B cell (primary cell): ENCODE data around the gene TENM4. TPM values are rescaled to one million over a fixed set of nuclear protein-coding genes. Genes with fewer than 3 reads are reported as not detected.

Source experiments
- ATAC-seq: fragments of 200-7000 bp; cut with Tn5 transposase; one replicate; pipeline ENCODE4 v1.10.0; 2021; ENCODE audit warnings: low read depth, mild to moderate bottlenecking, moderate number of reproducible peaks, moderate library complexity
- CTCF ChIA-PET: fragments of 350-600 bp; sonication (Branson Sonifier 250); formaldehyde crosslinking; loops from one replicate; lab custom pipeline; 2021; ENCODE audit warnings: antibody characterized with exemption, inconsistent platforms; lab: Charles Lee
- POLR2A ChIA-PET: fragments of 350-600 bp; sonication (Branson Sonifier 250); formaldehyde crosslinking; loops from one replicate; lab custom pipeline; 2021; ENCODE audit warnings: antibody characterized with exemption; lab: Charles Lee
- DNase-seq: peaks from one replicate; pipeline ENCODE4 v3.0.0; 2013
- H2AFZ ChIP-seq: 2 replicates; pipeline ENCODE4 v1.6.1; 2012; ENCODE audit warnings: mild to moderate bottlenecking, low read depth, low read length; ENCODE audit not compliant: insufficient read depth, poor library complexity, severe bottlenecking
- H3K27ac ChIP-seq, 2 donors: 1 replicate in 1 of 2; 2 replicates in 1 of 2; pipeline ENCODE4 v1.5.1; 2012 to 2013; ENCODE audit warnings: low read length in 2 of 2, mild to moderate bottlenecking in 2 of 2, moderate library complexity in 1 of 2
- H3K27me3 ChIP-seq, 4 experiments: fragments of 200-600 bp in 1 of 4; sonication (generic) in 1 of 4; replicated peaks in 1 of 4; 1 replicate in 2 of 4; 2 replicates in 2 of 4; pipeline versions ENCODE4 v1.6.1 to v1.7.0; 2013 to 2016; ENCODE audit warnings: low read length in 3 of 4, mild to moderate bottlenecking in 2 of 4, mixed read lengths in 1 of 4, moderate library complexity in 1 of 4; ENCODE audit not compliant: insufficient read depth in 4 of 4, control insufficient read depth in 3 of 4; ENCODE audit errors: control extremely low read depth in 1 of 4
- H3K36me3 ChIP-seq, 2 experiments: replicated peaks in 1 of 2; 1 replicate in 1 of 2; 2 replicates in 1 of 2; pipeline versions ENCODE4 v1.6.1 to v1.7.1; 2013; ENCODE audit warnings: low read length in 1 of 2; ENCODE audit not compliant: insufficient read depth in 2 of 2, control insufficient read depth in 1 of 2; ENCODE audit errors: control extremely low read depth in 1 of 2, extremely low read depth in 1 of 2
- H3K4me1 ChIP-seq, 2 donors: fragments of 200-600 bp in 1 of 2; sonication (generic) in 1 of 2; 1 replicate in 1 of 2; 2 replicates in 1 of 2; pipeline versions ENCODE4 v1.5.1 to v1.6.1; 2013 to 2017; ENCODE audit warnings: low read length in 2 of 2; ENCODE audit not compliant: control insufficient read depth in 2 of 2, insufficient read depth in 2 of 2
- H3K4me2 ChIP-seq: replicated peaks from 2 replicates; pipeline ENCODE3; 2012; ENCODE audit warnings: mild to moderate bottlenecking, low read depth, low read length; ENCODE audit not compliant: poor library complexity, severe bottlenecking
- H3K4me3 ChIP-seq, 5 experiments: fragments of 200-600 bp in 1 of 5; sonication (generic) in 1 of 5; 1 replicate in 3 of 5; 2 replicates in 2 of 5; pipeline versions ENCODE4 v1.5.1 to v1.7.0; 2011 to 2016; ENCODE audit warnings: low read length in 4 of 5, mild to moderate bottlenecking in 4 of 5, low read depth in 2 of 5, control low read depth in 1 of 5, moderate library complexity in 1 of 5; ENCODE audit not compliant: insufficient read depth in 1 of 5; ENCODE audit errors: control extremely low read depth in 1 of 5, extremely low read depth in 1 of 5
- H3K79me2 ChIP-seq: fragments of 200-600 bp; sonication (generic); one replicate; pipeline ENCODE4 v1.6.0; 2016; ENCODE audit warnings: low read length; ENCODE audit not compliant: control insufficient read depth, insufficient read depth
- H3K9ac ChIP-seq: fragments of 200-600 bp; sonication (generic); 2 replicates; pipeline ENCODE4 v1.6.1; 2017; ENCODE audit warnings: mild to moderate bottlenecking, low read length, moderate library complexity
- H3K9me3 ChIP-seq, 3 donors: one replicate each; pipeline versions ENCODE4 v1.6.1 to v1.7.1; 2013; ENCODE audit warnings: low read length in 2 of 3; ENCODE audit not compliant: control insufficient read depth in 2 of 3, insufficient read depth in 1 of 3; ENCODE audit errors: control extremely low read depth in 1 of 3
- H4K20me1 ChIP-seq: 2 replicates; pipeline ENCODE4 v1.6.0; 2012; ENCODE audit warnings: mild to moderate bottlenecking, low read length; ENCODE audit not compliant: insufficient read depth, control insufficient read depth, poor library complexity, severe bottlenecking
- H3K27ac Mint-ChIP-seq: one replicate; pipeline ENCODE4 v1.8.0; 2021; ENCODE audit warnings: mixed read lengths
- H3K27me3 Mint-ChIP-seq: one replicate; pipeline ENCODE4 v1.8.0; 2021; ENCODE audit warnings: mixed read lengths
- H3K4me1 Mint-ChIP-seq: one replicate; pipeline ENCODE4 v1.8.0; 2021; ENCODE audit warnings: mixed read lengths
- H3K4me3 Mint-ChIP-seq: one replicate; pipeline ENCODE4 v1.8.0; 2021; ENCODE audit warnings: mixed read lengths
- H3K9me3 Mint-ChIP-seq: one replicate; pipeline ENCODE4 v1.8.0; 2022; ENCODE audit warnings: mixed read lengths; ENCODE audit not compliant: insufficient read depth
- EZH2 ChIP-seq: IDR thresholded peaks from 2 replicates; pipeline ENCODE4 v1.6.1; 2012; ENCODE audit warnings: borderline replicate concordance, low read depth, mild to moderate bottlenecking, moderate library complexity, low read length; ENCODE audit not compliant: insufficient read depth, poor library complexity, severe bottlenecking
- WGBS: methylation state at CpG from one replicate; pipeline ENCODE4 v1.1.5; 2013; ENCODE audit warnings: missing lambda C conversion rate; ENCODE audit not compliant: insufficient coverage; 5-methylcytosine and 5-hydroxymethylcytosine counted together
- intact Hi-C: fragments of 100-400 bp; cut with micrococcal nuclease; formaldehyde crosslinking; loops from one replicate; pipeline ENCODE4 v1.10.0; 2022
- polyA plus RNA-seq: library from polyadenylated mRNA; depleted of rRNA; stranded (reverse); fragments of >200 nt; gene quantifications from 2 replicates; pipeline ENCODE4 v1.2.3, GENCODE V29; 2012
- total RNA-seq, 2 donors: library from RNA; stranded (reverse); fragments of 120-200 nt in 1 of 2; gene quantifications; 1 replicate in 1 of 2; 2 replicates in 1 of 2; pipeline versions ENCODE4 v1.2.3 to v1.2.4, GENCODE V29; 2013 to 2022
- TF ChIP-seq, protein P1 (sequence below): fragments of 200-600 bp; IDR thresholded peaks from one replicate; pipeline ENCODE4 v1.8.0; 2022; ENCODE audit warnings: antibody characterized with exemption, mild to moderate bottlenecking

The TENM4 gene
- total and polyA plus RNA-seq, 2 donors (not counting 1 experiment from before 2014, with no cell fraction given): 0.09 to 5.7 TPM

DNA sequence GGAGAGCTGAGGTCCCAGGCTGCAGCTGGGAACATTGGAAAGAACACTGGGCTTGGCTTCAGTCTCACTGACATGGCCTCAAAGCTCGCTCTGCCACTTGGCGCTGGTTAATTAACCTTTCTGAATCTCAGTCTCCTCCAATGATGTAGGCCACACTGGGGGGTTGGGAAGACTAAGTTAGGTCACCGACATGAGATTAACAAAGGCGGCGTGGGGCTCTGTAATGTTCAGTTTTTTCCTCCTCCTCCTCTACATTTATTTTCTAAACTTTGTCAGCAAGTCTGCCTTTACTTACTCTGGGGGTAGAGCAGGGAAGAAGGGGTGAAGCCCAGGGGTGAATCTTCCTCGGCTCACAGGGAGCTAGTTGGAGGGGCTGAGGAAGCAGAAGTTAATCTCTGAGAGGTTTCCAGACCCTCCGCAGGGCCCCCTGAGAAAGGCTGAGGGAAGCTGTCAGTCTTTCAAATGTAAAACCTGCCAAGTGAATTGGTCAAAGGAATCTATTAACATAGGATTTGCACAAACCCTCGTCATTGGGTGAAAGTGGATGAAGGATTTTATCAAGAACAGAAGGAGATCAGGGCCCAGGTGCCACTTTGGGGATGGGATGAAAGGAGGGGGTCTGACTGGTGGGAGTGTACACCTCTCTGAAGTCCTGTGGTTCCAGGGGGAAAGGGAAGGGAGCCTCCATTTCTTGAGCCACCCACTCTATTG lies 32.1 kb upstream of the TENM4 start:
- ChIA-PET CTCF (no interaction called here), POLR2A (no interaction called here)
- no peak overlapping the region for H3K4me2 ChIP-seq
- no peak for ATAC-seq
- H3K4me3 Mint-ChIP-seq: no peak overlapping the region
- H4K20me1 ChIP-seq: no peaks in the 10 kb centered on the region
- no peak overlapping the region for H3K27ac ChIP-seq
- H3K9me3 ChIP-seq: no peaks in the 10 kb centered on the region
- H3K4me3 ChIP-seq: no peak overlapping the region
- peaks cover 0 to 3% (median 1%) of the 10 kb centered on the region in 4 experiments for H3K27me3 ChIP-seq
- H3K9me3 Mint-ChIP-seq: peaks cover 4% of the 10 kb centered on the region
- no peak for DNase-seq
- no peaks in the 10 kb centered on the region for H3K36me3 ChIP-seq
- 58% methylated on average over 4 of the region's 8 CpGs for WGBS
- H2AFZ ChIP-seq: no peak overlapping the region
- intact Hi-C loops: no loop called here
- H3K27me3 Mint-ChIP-seq: peaks cover 22% of the 10 kb centered on the region
- no peaks in the 10 kb centered on the region for H3K4me1 ChIP-seq
- H3K4me1 Mint-ChIP-seq: no peaks in the 10 kb centered on the region
- TF ChIP-seq EZH2: no peak
- TF ChIP-seq, protein P1, sequence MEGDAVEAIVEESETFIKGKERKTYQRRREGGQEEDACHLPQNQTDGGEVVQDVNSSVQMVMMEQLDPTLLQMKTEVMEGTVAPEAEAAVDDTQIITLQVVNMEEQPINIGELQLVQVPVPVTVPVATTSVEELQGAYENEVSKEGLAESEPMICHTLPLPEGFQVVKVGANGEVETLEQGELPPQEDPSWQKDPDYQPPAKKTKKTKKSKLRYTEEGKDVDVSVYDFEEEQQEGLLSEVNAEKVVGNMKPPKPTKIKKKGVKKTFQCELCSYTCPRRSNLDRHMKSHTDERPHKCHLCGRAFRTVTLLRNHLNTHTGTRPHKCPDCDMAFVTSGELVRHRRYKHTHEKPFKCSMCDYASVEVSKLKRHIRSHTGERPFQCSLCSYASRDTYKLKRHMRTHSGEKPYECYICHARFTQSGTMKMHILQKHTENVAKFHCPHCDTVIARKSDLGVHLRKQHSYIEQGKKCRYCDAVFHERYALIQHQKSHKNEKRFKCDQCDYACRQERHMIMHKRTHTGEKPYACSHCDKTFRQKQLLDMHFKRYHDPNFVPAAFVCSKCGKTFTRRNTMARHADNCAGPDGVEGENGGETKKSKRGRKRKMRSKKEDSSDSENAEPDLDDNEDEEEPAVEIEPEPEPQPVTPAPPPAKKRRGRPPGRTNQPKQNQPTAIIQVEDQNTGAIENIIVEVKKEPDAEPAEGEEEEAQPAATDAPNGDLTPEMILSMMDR: no peak
- H3K27ac Mint-ChIP-seq: no peak overlapping the region
- H3K9ac ChIP-seq: no peak overlapping the region
- no peaks in the 10 kb centered on the region for H3K79me2 ChIP-seq

DNA sequence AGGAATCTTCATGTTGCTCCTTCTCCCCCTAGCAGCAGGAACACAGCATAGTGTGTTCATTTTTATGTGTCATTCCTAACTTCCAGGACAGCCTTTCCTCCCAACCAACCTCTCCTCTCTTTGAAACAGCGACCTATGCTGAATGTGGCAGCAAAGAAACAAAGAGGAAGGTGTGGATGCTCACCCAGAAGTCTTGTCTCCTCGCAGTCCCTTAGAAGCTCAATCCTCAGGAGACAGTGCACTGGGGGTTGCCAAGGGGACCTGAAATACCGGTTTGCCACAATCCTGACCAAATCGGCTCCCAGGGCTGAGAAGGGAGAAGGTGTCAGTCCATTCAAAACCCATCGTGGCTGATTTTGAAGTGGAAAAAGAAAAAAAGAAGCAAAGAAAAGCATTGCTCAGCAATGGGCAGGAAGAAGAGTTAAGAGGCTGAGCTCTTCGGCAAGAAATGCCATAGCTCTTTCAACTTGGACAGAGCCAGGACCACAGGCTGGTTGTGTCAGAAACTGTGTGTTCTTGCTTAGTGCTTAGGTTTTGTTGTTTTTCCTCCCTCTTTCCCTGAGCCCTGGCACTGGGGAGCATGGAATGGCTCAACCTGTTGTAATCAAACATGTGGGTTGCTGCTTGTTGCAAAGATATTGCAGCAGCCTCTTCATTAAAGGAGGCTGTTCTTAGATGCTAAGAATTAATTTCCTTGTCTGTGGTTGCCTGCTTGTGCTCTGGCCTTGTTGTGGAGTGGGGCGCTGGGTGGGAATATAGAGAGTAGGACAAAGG lies 30.4 kb upstream of the TENM4 start:
- peaks cover 22% of the 10 kb centered on the region for H3K27me3 Mint-ChIP-seq
- Histone ChIP-seq H3K9ac (no peak overlapping the region), H2AFZ (no peak overlapping the region), H4K20me1 (no peaks in the 10 kb centered on the region), H3K36me3 (no peaks in the 10 kb centered on the region), H3K4me2 (no peak overlapping the region), H3K27me3 (peaks cover 0 to 3% (median 1%) of the 10 kb centered on the region in 4 experiments), H3K9me3 (no peaks in the 10 kb centered on the region), H3K27ac (no peak overlapping the region), H3K4me3 (no peak overlapping the region), H3K4me1 (no peaks in the 10 kb centered on the region), H3K79me2 (no peaks in the 10 kb centered on the region)
- ChIA-PET POLR2A (no interaction called here), CTCF (no interaction called here)
- ATAC-seq (no peak), DNase-seq (no peak)
- no peak overlapping the region for H3K27ac Mint-ChIP-seq
- no peaks in the 10 kb centered on the region for H3K4me1 Mint-ChIP-seq
- H3K4me3 Mint-ChIP-seq: no peak overlapping the region
- intact Hi-C loops: no loop called here
- TF ChIP-seq, protein P1: no peak
- TF ChIP-seq EZH2: no peak
- 41% methylated on average over 6 of the region's 7 CpGs for WGBS
- peaks cover 4% of the 10 kb centered on the region for H3K9me3 Mint-ChIP-seq
